Activated naive CD8-positive, alpha-beta T cell treated with anti-CD3 and anti-CD28 coated beads, Interleukin-2, amount 50 U/mL, for 24 hours (primary cell): Measurements from ENCODE around the gene WBP2NL.

ENCODE experiments used
- ATAC-seq: fragments of 150-1000 bp; cut with Tn5 transposase; one replicate; pipeline ENCODE4 v1.10.0; 2021
- DNase-seq: peaks from one replicate; pipeline ENCODE4 v3.0.0; 2021
- H3K27ac Mint-ChIP-seq: one replicate; pipeline ENCODE4 v1.8.0; 2021; ENCODE audit warnings: mild to moderate bottlenecking, mixed read lengths
- H3K27me3 Mint-ChIP-seq: one replicate; pipeline ENCODE4 v1.8.0; 2021; ENCODE audit warnings: mixed read lengths
- H3K36me3 Mint-ChIP-seq: one replicate; pipeline ENCODE4 v1.8.0; 2021; ENCODE audit warnings: low read depth, mixed read lengths
- H3K4me1 Mint-ChIP-seq: one replicate; pipeline ENCODE4 v1.8.0; 2021; ENCODE audit warnings: mixed read lengths
- H3K4me3 Mint-ChIP-seq: one replicate; pipeline ENCODE4 v1.8.0; 2021; ENCODE audit warnings: mild to moderate bottlenecking, moderate library complexity, mixed read lengths
- H3K9me3 Mint-ChIP-seq: one replicate; pipeline ENCODE4 v1.8.0; 2021; ENCODE audit warnings: mixed read lengths

WBP2NL gene

DNA sequence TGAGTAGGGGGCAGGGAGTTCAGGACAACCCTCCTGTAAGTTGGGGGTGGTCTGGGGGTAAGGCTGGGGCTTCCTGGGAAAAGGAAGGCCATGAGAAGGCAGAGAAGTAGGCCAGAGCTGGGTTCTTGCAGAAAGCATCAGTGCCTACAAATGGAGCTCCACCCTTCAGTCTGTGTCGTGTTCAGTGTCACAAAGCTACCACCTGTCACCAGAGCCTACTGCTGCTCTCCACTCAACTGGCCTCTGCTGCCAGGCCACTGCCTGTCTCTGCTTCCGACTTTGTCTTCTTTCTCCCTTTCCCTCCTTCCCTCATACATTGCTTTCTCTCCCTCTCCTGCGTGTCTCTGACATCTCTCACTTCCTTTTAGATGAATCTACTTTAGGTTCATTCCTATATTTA, 3.4 kb upstream of the WBP2NL start:
- no peak overlapping the region for H3K4me3 Mint-ChIP-seq
- no peak for ATAC-seq
- H3K36me3 Mint-ChIP-seq = peaks cover 7% of the 10 kb centered on the region
- H3K27me3 Mint-ChIP-seq = peaks cover 8% of the 10 kb centered on the region
- peaks cover 10% of the 10 kb centered on the region for H3K9me3 Mint-ChIP-seq
- H3K27ac Mint-ChIP-seq = no peak overlapping the region
- no peak for DNase-seq
- peaks cover 20% of the 10 kb centered on the region for H3K4me1 Mint-ChIP-seq

DNA sequence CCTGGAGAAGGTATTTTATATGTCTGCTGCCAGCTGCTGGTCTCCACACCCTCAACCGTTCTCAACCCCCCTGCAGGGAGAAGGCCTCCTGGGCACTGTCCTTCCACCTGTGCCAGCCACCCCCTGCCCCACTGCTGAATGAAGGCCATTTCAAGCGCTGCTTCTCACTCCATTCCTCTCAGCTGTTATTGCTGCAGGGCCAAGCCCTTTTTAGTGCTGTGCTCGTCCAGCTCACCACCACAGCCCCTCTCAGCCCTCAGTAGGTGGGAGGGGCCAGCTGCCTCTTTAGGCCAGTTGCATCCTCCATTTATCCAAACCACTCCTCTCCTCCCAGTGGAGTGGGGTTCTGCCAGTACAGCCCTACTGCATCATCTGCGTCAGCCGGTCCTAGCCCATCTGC, 1.8 kb upstream of the WBP2NL start:
- no peak for DNase-seq
- H3K9me3 Mint-ChIP-seq = peaks cover 10% of the 10 kb centered on the region
- no peak overlapping the region for H3K27ac Mint-ChIP-seq

DNA sequence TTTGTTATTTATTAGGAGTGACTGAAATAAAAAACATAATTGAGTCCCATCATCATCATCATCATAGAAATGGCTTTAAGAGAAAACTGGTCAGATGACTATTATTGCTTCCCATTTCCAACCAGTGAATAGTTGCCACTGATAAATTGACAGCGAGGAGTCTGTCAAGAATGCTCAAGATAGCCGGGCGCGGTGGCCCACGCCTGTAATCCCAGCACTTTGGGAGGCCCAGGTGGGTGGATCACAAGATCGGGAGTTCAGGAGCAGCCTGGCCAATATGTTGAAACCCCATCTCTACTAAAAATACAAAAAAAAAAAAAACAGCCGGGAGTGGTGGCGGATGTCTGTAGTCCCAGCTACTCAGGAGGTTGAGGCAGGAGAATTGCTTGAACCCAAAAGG, 1.9 kb downstream of the WBP2NL start:
- Mint-ChIP-seq H3K27ac (no peak overlapping the region), H3K4me3 (no peak overlapping the region), H3K27me3 (peaks cover 3% of the 10 kb centered on the region), H3K9me3 (peaks cover 15% of the 10 kb centered on the region), H3K36me3 (peaks cover 8% of the 10 kb centered on the region), H3K4me1 (peaks cover 17% of the 10 kb centered on the region)
- ATAC-seq (no peak), DNase-seq (no peak)

More for the DNA sequence above, 1.8 kb upstream of the WBP2NL start:
- no peak for ATAC-seq
- H3K4me3 Mint-ChIP-seq = no peak overlapping the region
- H3K4me1 Mint-ChIP-seq = peaks cover 20% of the 10 kb centered on the region
- H3K36me3 Mint-ChIP-seq = peaks cover 8% of the 10 kb centered on the region
- peaks cover 3% of the 10 kb centered on the region for H3K27me3 Mint-ChIP-seq

DNA sequence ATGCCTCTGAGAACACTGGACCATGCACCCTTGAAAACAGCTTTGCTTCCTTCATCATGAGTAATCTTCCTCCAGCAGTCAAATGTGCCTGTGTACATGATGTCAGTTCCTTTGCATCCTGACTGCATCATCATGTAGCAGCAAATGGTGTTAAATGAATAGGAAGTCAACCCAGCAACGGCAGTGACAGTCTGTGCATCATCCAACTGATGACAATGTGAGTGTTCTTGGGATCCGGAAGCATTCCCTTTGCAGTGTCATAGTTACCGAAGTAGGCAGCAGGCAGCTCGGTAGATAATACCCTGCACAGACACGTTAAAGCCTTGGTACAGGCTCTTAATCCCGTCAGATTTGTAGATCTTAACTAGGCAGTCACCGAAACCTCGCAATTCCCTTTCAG, 2.5 kb downstream of the WBP2NL start:
- no peak for DNase-seq
- Mint-ChIP-seq H3K27ac (no peak overlapping the region), H3K4me3 (no peak overlapping the region), H3K36me3 (peaks cover 8% of the 10 kb centered on the region), H3K27me3 (peaks cover 3% of the 10 kb centered on the region), H3K9me3 (peaks cover 15% of the 10 kb centered on the region), H3K4me1 (peaks cover 17% of the 10 kb centered on the region)
- ATAC-seq = no peak

DNA sequence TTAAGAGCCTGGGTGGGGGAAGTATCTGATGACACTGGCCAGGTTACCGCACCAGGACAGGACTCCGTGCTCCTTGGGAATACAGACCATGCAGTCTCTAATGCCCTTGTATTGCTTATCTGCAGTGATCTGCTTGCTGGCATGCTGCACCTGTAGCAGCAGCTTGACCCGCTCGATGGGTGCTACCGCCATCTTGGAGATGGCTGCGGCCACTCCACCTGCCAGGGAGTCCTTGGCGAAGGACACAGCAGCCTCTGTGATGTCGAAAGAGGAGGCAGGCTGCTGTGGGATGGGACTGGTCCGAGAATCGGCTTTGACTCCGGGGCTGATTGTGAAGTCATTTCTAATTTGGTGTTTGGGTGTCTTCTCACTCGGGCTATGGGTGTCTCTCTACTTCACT, 3.1 kb downstream of the WBP2NL start:
- Mint-ChIP-seq H3K4me1 (peaks cover 17% of the 10 kb centered on the region), H3K9me3 (peaks cover 18% of the 10 kb centered on the region), H3K4me3 (no peak overlapping the region), H3K27me3 (peaks cover 3% of the 10 kb centered on the region), H3K27ac (no peak overlapping the region), H3K36me3 (peaks cover 8% of the 10 kb centered on the region)
- ATAC-seq (no peak), DNase-seq (no peak)

DNA sequence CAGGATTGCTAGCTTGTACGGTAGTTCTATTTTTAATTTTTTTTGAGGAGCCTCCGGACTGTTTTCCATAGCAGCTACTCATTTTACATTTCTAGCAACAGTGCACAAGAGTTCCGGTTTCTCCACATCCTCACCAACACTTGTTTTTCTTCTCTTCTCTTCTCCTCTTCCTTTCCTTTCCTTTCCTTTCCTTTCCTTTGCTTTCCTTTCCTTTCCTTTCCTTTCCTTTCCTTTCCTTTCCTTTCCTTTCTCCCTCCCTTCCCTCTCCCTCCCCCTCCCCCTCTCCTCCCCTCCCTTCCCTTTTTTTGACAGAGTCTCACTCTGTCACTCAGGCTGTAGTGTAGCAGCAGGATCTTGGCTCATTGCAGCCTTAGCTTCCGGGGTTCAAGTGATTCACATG, 9.3 kb downstream of the WBP2NL start:
- H3K4me3 Mint-ChIP-seq = no peak overlapping the region
- H3K4me1 Mint-ChIP-seq = no peaks in the 10 kb centered on the region
- no peak overlapping the region for H3K27ac Mint-ChIP-seq
- H3K9me3 Mint-ChIP-seq = peaks cover 25% of the 10 kb centered on the region
- no peak for DNase-seq
- ATAC-seq = no peak
- peaks cover 12% of the 10 kb centered on the region for H3K27me3 Mint-ChIP-seq
- H3K36me3 Mint-ChIP-seq = peaks cover 5% of the 10 kb centered on the region

DNA sequence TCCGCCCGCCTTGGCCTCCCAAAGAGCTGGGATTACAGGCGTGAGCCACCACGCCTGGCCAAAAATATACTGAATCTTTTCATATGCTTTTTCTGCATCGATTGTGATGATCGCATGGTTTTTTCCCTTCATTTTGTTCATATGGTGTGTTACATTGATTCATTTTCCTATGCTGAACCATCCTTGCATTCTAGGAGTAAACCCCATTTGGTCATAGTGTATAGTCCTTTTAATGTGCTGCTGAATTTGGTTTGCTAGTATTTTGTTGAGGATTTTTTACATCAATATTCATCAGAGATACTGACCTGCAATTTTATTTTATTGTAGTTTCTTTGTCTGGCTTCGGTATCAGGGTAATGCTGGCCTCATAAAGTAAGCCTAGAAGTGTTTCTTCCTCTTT, 12.2 kb downstream of the WBP2NL start:
- Mint-ChIP-seq H3K27ac (no peak overlapping the region), H3K4me3 (no peak overlapping the region), H3K4me1 (no peaks in the 10 kb centered on the region)

DNA sequence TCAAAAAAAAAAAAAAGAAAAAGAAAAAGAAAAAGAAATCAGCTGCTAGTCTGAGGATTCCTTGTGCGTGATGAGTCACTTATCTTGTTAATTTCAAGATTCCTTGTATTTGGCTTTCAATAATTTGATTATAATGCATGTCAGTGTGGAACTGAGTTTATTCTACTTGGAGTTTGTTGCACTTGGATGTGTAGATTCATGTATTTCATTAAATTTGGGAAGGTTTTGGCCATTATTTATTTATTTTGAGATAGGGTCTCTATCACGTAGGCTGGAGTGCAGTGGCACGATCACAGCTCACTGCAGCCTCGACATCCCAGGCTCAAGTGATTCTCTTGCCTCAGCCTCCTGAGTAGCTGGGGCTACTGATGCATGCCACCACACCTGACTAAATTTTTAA, 14.8 kb downstream of the WBP2NL start:
- Mint-ChIP-seq H3K27me3 (peaks cover 13% of the 10 kb centered on the region), H3K9me3 (peaks cover 13% of the 10 kb centered on the region), H3K36me3 (peaks cover 5% of the 10 kb centered on the region), H3K4me3 (no peak overlapping the region), H3K4me1 (no peaks in the 10 kb centered on the region), H3K27ac (no peak overlapping the region)
- no peak for DNase-seq
- ATAC-seq = no peak

More for the DNA sequence above, 12.2 kb downstream of the WBP2NL start:
- DNase-seq = no peak
- H3K9me3 Mint-ChIP-seq = peaks cover 20% of the 10 kb centered on the region
- peaks cover 5% of the 10 kb centered on the region for H3K36me3 Mint-ChIP-seq
- H3K27me3 Mint-ChIP-seq = peaks cover 15% of the 10 kb centered on the region
- ATAC-seq = no peak

DNA sequence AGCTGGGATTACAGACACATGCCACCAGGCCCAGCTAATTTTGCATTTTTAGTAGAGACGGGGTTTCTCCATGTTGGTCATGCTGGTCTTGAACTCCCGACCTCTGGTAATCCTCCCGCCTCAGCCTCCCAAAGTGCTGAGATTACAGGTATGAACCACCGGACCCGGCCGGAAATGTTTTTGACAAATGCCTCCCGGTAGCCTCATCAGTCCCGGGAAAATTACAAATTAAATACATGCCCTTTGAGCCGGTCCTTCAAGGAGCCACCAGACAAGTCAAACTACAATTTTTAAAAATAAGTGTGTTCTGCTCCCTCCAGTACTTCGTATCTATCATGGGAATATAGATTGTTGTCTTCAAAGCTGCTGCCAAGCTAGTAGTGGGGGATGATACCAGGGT, 17.5 kb downstream of the WBP2NL start:
- H3K36me3 Mint-ChIP-seq = peaks cover 2% of the 10 kb centered on the region
- peaks cover 16% of the 10 kb centered on the region for H3K27me3 Mint-ChIP-seq

DNA sequence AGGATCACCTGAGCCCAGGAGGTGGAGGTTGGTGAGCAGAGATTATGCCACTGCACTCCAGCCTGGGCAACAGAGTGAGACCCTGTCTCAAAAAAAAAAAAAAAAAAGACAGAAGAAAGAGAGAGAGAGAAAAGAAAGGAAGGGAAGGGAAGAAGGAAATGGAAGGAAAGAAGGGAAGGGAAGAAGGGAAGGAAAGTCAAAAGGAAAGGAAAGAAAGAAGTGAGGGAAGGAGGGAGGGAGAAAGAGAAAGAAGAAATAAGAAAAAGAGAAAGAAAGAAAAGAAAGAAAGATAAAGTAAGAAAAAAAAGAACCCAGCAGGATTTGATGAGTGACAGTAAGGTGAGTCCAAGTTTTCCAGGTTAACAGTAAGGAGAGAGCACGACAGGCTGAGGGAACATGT, 19.6 kb downstream of the WBP2NL start:
- no peaks in the 10 kb centered on the region for H3K36me3 Mint-ChIP-seq
- ATAC-seq (no peak), DNase-seq (no peak)
- no peak overlapping the region for H3K27ac Mint-ChIP-seq
- no peak overlapping the region for H3K4me3 Mint-ChIP-seq
- H3K27me3 Mint-ChIP-seq = peaks cover 16% of the 10 kb centered on the region
- H3K9me3 Mint-ChIP-seq = no peaks in the 10 kb centered on the region
- H3K4me1 Mint-ChIP-seq = peaks cover 7% of the 10 kb centered on the region

More for the DNA sequence above, 17.5 kb downstream of the WBP2NL start:
- Mint-ChIP-seq H3K4me3 (no peak overlapping the region), H3K9me3 (no peaks in the 10 kb centered on the region), H3K27ac (no peak overlapping the region), H3K4me1 (no peaks in the 10 kb centered on the region)
- no peak for ATAC-seq
- no peak for DNase-seq

DNA sequence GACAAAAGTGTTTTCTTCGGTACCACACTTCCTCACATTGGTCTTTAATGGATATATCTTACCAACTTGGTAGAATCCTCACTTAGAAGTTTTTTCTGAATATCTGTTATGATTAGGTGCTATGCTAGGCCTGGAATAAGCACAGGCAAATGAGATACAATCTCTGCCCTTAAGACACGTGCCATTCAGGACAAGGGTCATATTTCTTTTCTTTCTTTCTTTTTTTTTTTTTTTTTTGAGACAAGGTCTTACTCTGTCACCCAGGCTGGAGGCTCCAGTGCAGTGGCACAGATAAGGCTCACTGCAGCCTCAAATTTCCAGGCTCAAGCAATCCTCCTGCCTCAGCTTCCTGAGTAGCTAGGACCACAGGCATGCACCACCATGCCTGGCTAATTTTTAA, 23.0 kb downstream of the WBP2NL start:
- ATAC-seq (no peak), DNase-seq (no peak)
- Mint-ChIP-seq H3K27me3 (peaks cover 13% of the 10 kb centered on the region), H3K27ac (no peak overlapping the region), H3K4me3 (no peak overlapping the region), H3K4me1 (peaks cover 7% of the 10 kb centered on the region), H3K36me3 (no peaks in the 10 kb centered on the region), H3K9me3 (no peaks in the 10 kb centered on the region)

DNA sequence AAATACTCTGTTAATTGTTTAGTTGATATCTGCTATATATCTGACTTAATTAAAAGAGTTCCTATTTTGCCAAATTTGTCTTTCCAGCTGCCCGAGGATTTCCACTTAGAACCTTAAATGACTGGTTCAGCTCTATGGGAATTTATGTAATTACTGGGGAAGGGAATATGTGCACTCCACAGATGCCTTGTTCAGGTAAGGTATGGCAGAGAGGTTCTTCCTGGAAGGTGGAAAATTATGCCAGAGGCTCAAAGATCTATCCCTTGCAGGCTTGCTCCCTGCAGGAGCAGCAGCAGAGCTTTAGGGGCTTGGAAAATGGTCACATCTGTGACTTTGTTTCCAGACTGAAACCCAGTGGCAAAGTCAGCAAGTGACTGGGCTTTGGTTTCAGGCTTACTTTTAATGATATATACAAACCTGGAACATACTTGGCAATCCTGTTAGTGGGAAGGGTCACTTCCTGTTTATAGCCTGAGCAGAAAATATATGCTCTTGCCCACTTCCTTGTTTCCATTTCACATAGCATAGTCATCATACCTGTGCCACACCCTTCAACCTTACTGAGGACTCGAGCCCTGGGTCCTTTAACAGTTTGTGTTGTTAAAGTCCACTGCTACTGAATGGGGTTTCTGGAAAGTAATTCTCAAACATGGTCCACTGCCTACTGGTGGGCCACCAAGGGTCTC, 23.7 kb downstream of the WBP2NL start:
- DNase-seq = no peak
- no peak overlapping the region for H3K4me3 Mint-ChIP-seq

DNA sequence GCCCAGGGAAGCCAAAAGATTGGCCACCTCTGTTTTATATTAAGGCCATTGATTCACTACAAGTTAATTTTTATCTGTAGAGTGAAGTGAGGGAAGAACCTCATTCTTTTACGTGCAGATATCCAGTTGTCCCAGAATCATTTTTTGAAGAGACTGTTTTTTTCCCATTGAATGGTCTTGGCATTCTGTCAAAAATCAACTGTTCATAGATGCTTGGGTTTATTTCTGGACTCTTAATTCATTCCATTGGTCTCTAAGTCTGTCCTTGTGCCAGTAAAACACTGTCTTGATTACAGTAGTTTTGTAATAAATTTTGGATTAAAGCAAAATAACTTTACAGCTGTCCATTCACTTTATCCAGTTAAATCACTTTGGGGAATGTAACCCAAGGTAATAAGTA, 26.8 kb downstream of the WBP2NL start:
- ATAC-seq = no peak
- no peaks in the 10 kb centered on the region for H3K27me3 Mint-ChIP-seq
- no peak overlapping the region for H3K27ac Mint-ChIP-seq
- peaks cover 11% of the 10 kb centered on the region for H3K4me1 Mint-ChIP-seq
- H3K9me3 Mint-ChIP-seq = no peaks in the 10 kb centered on the region
- no peaks in the 10 kb centered on the region for H3K36me3 Mint-ChIP-seq
- DNase-seq = no peak
- H3K4me3 Mint-ChIP-seq = no peak overlapping the region

More for the DNA sequence above, 23.7 kb downstream of the WBP2NL start:
- Mint-ChIP-seq H3K4me1 (peaks cover 7% of the 10 kb centered on the region), H3K36me3 (no peaks in the 10 kb centered on the region), H3K27ac (no peak overlapping the region), H3K9me3 (no peaks in the 10 kb centered on the region), H3K27me3 (peaks cover 10% of the 10 kb centered on the region)
- ATAC-seq = no peak

DNA sequence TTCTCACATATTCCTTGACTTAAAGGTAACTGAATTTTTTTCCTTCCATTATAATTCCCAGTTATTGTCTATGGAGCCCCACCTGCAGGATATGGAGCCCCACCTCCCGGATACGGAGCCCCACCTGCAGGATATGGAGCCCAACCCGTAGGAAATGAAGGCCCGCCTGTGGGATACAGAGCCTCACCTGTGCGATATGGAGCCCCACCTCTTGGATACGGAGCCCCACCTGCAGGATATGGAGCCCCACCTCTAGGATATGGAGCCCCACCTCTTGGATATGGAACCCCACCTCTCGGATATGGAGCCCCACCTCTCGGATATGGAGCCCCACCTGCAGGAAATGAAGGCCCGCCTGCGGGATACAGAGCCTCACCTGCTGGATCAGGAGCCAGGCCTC, 28.1 kb downstream of the WBP2NL start:
- Mint-ChIP-seq H3K4me3 (no peak overlapping the region), H3K36me3 (no peaks in the 10 kb centered on the region), H3K4me1 (peaks cover 23% of the 10 kb centered on the region), H3K9me3 (no peaks in the 10 kb centered on the region), H3K27ac (no peak overlapping the region), H3K27me3 (no peaks in the 10 kb centered on the region)
- DNase-seq = no peak
- no peak for ATAC-seq

DNA sequence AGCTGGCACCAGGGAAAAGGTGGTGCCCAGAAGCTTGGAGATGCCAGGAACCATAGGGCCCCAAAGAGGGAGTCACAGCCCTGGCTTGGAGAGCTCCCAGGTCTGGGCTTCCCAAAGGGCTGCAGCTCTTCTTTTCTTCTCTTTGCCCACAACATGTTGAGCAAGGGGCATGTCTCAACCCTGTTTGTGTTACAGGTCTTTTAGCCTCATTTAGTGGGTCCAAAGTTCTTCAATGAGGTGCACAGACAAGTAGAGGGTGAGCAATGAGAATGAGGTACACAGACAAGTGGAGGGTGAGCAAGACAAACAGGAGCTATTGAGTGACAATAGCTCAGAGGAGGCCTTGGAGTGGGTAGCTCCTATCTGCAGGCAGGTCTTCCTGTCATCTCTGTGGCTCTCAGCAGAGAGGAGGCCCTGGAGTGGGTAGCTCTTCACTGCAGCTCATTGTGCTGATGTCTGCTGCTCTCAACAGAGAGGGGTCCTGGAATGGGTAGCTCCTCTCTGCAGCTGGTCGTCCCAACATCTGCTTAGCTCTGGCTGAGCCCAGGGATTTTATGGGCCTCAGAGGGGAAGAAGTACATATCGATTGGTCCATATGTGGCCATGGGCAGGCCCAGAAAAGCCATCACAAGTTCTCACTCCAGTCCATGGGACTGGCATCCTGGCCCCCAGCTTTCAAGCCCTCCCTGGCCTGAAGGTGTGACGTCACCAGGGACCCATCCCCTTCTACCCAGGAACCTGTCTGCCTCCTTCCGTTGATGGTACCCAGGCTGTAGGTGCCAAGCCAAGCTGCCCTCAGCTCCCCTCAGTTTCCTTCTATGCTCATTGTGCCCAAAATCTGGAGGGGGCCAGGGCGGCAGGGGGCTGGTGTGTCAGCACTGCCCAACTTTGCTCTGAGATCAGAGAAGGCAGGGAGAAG, 34.9 kb downstream of the WBP2NL start:
- Mint-ChIP-seq H3K27me3 (no peaks in the 10 kb centered on the region), H3K9me3 (peaks cover 17% of the 10 kb centered on the region), H3K27ac (no peak overlapping the region), H3K4me3 (no peak overlapping the region), H3K4me1 (peaks cover 18% of the 10 kb centered on the region), H3K36me3 (peaks cover 6% of the 10 kb centered on the region)
- ATAC-seq = no peak
- no peak for DNase-seq
